ENCODE measurements around the gene SF3A2. TPM values are rescaled to one million over a fixed set of nuclear protein-coding genes. Genes with fewer than 3 reads are reported as not detected.

Gene SF3A2, protein sequence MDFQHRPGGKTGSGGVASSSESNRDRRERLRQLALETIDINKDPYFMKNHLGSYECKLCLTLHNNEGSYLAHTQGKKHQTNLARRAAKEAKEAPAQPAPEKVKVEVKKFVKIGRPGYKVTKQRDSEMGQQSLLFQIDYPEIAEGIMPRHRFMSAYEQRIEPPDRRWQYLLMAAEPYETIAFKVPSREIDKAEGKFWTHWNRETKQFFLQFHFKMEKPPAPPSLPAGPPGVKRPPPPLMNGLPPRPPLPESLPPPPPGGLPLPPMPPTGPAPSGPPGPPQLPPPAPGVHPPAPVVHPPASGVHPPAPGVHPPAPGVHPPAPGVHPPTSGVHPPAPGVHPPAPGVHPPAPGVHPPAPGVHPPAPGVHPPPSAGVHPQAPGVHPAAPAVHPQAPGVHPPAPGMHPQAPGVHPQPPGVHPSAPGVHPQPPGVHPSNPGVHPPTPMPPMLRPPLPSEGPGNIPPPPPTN
- 28.7 TPM for total RNA-seq
- long read RNA-seq, transcript SF3A2-201 (9 exons, 1,963 nt): major isoform, 17 of 31 reads
- long read RNA-seq, partial matches to known transcripts: 5 of 31 reads
- long read RNA-seq, other reads (novel, unspliced or antisense): 8 of 31 reads

GRCh38 chr19:2236314-2237050 is at the start of gene SF3A2, which contains the start of gene PLEKHJ1:
TSS of gene SF3A2 (plus strand) at chr19:2236824. CDS start at chr19:2243419, 6,595 bp downstream.
TSS of gene PLEKHJ1 (minus strand) at chr19:2236329. CDS start at chr19:2236248, 81 bp downstream.
- Histone ChIP-seq H3K27ac (replicated peaks) (peak within 1 kb of the TSS; percentile 100), H3K4me1 (peaks cover 88% of the 10 kb centered on the region), H3K4me3 (peak within 1 kb of the TSS; percentile 98), H3K27me3 (ENCODE audit: low read depth) (no peaks in the 10 kb centered on the region), H3K36me3 (peaks cover 16% of the 10 kb centered on the region), H3K9me3 (replicated peaks) (no peaks in the 10 kb centered on the region)
- intact Hi-C loops (cut with micrococcal nuclease): no loop called here
- TF ChIP-seq, protein P1, sequence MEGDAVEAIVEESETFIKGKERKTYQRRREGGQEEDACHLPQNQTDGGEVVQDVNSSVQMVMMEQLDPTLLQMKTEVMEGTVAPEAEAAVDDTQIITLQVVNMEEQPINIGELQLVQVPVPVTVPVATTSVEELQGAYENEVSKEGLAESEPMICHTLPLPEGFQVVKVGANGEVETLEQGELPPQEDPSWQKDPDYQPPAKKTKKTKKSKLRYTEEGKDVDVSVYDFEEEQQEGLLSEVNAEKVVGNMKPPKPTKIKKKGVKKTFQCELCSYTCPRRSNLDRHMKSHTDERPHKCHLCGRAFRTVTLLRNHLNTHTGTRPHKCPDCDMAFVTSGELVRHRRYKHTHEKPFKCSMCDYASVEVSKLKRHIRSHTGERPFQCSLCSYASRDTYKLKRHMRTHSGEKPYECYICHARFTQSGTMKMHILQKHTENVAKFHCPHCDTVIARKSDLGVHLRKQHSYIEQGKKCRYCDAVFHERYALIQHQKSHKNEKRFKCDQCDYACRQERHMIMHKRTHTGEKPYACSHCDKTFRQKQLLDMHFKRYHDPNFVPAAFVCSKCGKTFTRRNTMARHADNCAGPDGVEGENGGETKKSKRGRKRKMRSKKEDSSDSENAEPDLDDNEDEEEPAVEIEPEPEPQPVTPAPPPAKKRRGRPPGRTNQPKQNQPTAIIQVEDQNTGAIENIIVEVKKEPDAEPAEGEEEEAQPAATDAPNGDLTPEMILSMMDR (IDR thresholded peaks at IDR 0.05; ENCODE audit: borderline replicate concordance): peak; percentile 98
- DNase-seq: peak; percentile 96

DNA sequence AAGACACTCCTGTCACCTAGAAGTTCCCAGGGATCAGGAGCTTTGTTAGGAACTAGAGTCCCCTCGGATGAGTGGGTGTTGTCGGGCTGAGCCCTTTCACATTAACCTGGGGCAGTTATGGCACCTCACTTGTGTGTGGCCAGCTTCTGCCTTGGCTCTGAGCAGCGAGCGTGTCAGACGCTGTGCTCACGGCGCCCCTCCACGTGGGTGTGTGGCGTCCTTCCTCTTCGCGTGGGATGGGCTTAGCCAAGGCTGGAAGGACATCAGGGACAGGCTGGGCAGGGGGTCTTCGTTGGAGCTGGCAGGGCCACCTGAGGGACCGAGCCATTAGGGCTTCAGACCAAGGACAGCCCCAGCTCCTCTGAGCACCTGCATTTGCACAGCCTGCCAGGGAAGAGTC is 49.5 kb upstream of the SF3A2 start:
- no peaks in the 10 kb centered on the region for H3K27me3 ChIP-seq (ENCODE audit: low read depth)
- H3K4me3 ChIP-seq: peak overlapping the region; percentile 42
- intact Hi-C loops (cut with micrococcal nuclease): no loop called here

GRCh38 chr19:2188708-2189385 is 47.8 kb upstream of the SF3A2 start:
- no peak for DNase-seq
- TF ChIP-seq, protein P1 (IDR thresholded peaks at IDR 0.05; ENCODE audit: borderline replicate concordance): no peak
- H3K9me3 ChIP-seq (replicated peaks): no peaks in the 10 kb centered on the region
- H3K4me3 ChIP-seq: no peak overlapping the region
- H3K4me1 ChIP-seq: peaks cover 63% of the 10 kb centered on the region
- H3K27ac ChIP-seq (replicated peaks): no peak overlapping the region
- intact Hi-C loops (cut with micrococcal nuclease): no loop called here
- no peaks in the 10 kb centered on the region for H3K27me3 ChIP-seq (ENCODE audit: low read depth)
- H3K36me3 ChIP-seq: peaks cover 37% of the 10 kb centered on the region

More for the DNA sequence above, 49.5 kb upstream of the SF3A2 start:
- TF ChIP-seq, protein P1 (IDR thresholded peaks at IDR 0.05; ENCODE audit: borderline replicate concordance): no peak
- no peaks in the 10 kb centered on the region for H3K9me3 ChIP-seq (replicated peaks)
- H3K4me1 ChIP-seq: peaks cover 63% of the 10 kb centered on the region
- peak overlapping the region; percentile 85 for H3K27ac ChIP-seq (replicated peaks)
- no peak for DNase-seq
- peaks cover 30% of the 10 kb centered on the region for H3K36me3 ChIP-seq

GRCh38 chr19:2189880-2190279 is 46.7 kb upstream of the SF3A2 start:
- peaks cover 47% of the 10 kb centered on the region for H3K36me3 ChIP-seq
- H3K9me3 ChIP-seq (replicated peaks): no peaks in the 10 kb centered on the region
- TF ChIP-seq, protein P1 (IDR thresholded peaks at IDR 0.05; ENCODE audit: borderline replicate concordance): no peak
- no peak for DNase-seq
- intact Hi-C loops (cut with micrococcal nuclease): no loop called here
- no peak overlapping the region for H3K27ac ChIP-seq (replicated peaks)
- no peaks in the 10 kb centered on the region for H3K27me3 ChIP-seq (ENCODE audit: low read depth)
- no peak overlapping the region for H3K4me3 ChIP-seq
- peaks cover 53% of the 10 kb centered on the region for H3K4me1 ChIP-seq

Data from left ventricle myocardium inferior (tissue), 1 donor.